ENCODE measurements around the gene HABP4.

HABP4 gene

DNA sequence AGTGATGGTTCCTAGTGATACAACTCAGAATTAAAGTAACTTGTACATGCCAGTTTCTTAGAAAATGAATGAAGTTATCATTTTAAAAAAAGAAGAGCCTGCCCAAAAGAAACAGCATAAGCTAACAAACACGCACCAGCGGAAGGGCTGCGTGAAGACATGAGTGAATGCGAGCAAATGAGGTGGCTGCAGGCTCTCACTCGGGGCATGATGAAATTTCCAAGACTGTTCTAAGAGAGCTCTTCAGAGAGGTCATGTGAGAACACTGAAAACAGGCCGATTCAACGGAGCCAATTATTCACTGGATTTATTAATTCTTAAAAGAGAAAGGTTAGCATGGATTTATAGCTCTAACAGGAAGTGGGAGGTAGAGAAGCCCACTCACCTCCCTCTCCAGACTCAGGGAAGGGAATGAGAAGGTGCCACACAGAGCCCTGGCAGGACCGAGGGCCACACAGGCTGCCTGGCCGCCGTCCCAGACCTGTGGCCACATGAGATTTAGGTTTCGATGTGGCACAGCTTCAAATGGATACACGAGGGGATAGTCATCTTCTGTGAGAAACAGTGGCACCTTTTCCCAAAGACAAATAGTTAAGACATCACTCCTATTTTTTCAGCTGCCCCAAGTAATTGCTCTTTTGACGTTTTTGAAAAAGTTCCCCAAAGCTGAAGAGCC lies 55.5 kb downstream of the HABP4 start:
- TF ChIP-seq, protein P1, sequence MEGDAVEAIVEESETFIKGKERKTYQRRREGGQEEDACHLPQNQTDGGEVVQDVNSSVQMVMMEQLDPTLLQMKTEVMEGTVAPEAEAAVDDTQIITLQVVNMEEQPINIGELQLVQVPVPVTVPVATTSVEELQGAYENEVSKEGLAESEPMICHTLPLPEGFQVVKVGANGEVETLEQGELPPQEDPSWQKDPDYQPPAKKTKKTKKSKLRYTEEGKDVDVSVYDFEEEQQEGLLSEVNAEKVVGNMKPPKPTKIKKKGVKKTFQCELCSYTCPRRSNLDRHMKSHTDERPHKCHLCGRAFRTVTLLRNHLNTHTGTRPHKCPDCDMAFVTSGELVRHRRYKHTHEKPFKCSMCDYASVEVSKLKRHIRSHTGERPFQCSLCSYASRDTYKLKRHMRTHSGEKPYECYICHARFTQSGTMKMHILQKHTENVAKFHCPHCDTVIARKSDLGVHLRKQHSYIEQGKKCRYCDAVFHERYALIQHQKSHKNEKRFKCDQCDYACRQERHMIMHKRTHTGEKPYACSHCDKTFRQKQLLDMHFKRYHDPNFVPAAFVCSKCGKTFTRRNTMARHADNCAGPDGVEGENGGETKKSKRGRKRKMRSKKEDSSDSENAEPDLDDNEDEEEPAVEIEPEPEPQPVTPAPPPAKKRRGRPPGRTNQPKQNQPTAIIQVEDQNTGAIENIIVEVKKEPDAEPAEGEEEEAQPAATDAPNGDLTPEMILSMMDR (conservative IDR thresholded peaks at IDR 0.05) = no peak
- TF ChIP-seq ZFX (IDR thresholded peaks at IDR 0.05) = no peak
- H3K27ac ChIP-seq = no peak overlapping the region

GRCh38 chr9:96508227-96508940 lies 58.4 kb downstream of the HABP4 start:
- TF ChIP-seq, protein P1 (conservative IDR thresholded peaks at IDR 0.05) = no peak
- no peak for TF ChIP-seq ZFX (IDR thresholded peaks at IDR 0.05)
- H3K27ac ChIP-seq = no peak overlapping the region

- no peak overlapping the region for H3K27ac ChIP-seq
- TF ChIP-seq, protein P1 (conservative IDR thresholded peaks at IDR 0.05) = no peak
- TF ChIP-seq ZFX (IDR thresholded peaks at IDR 0.05) = no peak
Observed at GRCh38 chr9:96509026-96509425, 59.1 kb downstream of the HABP4 start.

- no peak for TF ChIP-seq ZFX (IDR thresholded peaks at IDR 0.05)
- TF ChIP-seq, protein P1 (conservative IDR thresholded peaks at IDR 0.05) = no peak
- no peak overlapping the region for H3K27ac ChIP-seq
Observed at GRCh38 chr9:96509848-96510247, 59.9 kb downstream of the HABP4 start.

DNA sequence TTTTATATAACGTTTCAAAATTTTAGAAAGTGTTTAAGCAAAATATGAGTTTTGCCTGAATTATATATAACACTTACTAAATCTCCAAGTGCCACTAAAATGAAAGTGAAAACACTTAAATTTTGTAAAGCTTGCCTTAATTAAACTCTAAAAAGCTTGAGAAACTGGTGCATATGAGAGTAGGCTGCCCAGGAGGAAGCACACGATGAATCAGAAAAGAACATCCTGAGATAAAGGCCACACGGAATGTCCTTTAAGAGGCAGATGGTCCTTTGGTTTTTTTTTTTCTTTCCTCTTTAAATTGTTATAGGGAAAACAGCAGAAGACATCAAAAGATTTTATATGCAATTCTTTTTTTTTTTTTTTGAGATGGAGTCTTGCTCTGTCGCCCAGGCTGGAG lies 60.3 kb downstream of the HABP4 start:
- TF ChIP-seq, protein P1 (conservative IDR thresholded peaks at IDR 0.05) = no peak
- TF ChIP-seq ZFX (IDR thresholded peaks at IDR 0.05) = no peak

DNA sequence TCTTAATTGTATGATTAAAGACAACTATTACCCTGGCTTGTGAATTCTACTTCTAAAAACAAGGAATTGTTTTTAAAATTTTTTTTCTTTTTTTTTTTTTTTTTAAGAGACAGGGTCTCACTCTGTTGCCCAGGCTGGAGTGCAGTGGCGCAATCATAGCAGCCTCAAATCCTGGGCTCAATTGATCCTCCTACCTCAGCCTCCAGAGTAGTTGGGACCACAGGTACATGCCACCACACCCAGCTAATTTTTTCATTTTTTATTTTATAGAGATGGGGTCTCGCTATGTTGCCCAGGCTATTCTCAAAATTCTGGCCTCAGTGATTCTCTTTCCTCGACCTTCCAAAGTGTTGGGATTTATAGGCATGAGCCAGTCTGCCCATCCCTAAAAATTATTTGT lies 62.3 kb downstream of the HABP4 start:
- no peak overlapping the region for H3K27ac ChIP-seq
- TF ChIP-seq, protein P1 (conservative IDR thresholded peaks at IDR 0.05) = no peak
- no peak for TF ChIP-seq ZFX (IDR thresholded peaks at IDR 0.05)

More for the DNA sequence above, 60.3 kb downstream of the HABP4 start:
- no peak overlapping the region for H3K27ac ChIP-seq

DNA sequence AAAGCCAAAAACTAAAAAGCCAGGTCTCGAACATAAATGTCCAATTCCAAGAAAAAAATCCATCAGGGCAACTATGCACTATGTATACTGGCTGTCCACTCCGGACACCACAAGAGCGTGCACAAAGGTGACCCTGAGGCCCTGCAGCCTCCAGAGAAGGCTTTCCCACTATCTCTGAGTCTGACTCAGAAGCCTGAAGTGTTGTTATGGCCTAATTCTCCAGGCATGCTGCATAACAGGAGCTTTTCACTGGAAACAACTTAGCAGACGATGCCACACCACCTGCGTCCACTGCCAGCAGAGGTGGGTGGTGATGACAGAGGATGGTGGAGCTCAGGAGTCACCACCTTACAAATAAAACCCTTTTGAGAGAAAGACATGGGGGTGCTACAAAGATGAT lies 63.7 kb downstream of the HABP4 start:
- H3K27ac ChIP-seq = no peak overlapping the region
- no peak for TF ChIP-seq ZFX (IDR thresholded peaks at IDR 0.05)
- TF ChIP-seq, protein P1 (conservative IDR thresholded peaks at IDR 0.05) = no peak

Measured in C4-2B (cell line).